HUES64 (cell line): ENCODE measurements around the gene TMC4.

Source experiments
- H3K27ac ChIP-seq: 2 replicates; pipeline ENCODE4 v1.7.0; 2013; ENCODE audit warnings: low read depth, low read length, inconsistent platforms
- H3K27me3 ChIP-seq: 2 replicates; pipeline ENCODE4 v1.6.1; 2013; ENCODE audit warnings: mild to moderate bottlenecking, low read length; ENCODE audit not compliant: insufficient read depth
- H3K36me3 ChIP-seq: 2 replicates; pipeline ENCODE4 v1.6.1; 2013; ENCODE audit warnings: mild to moderate bottlenecking, low read length; ENCODE audit not compliant: insufficient read depth
- H3K4me1 ChIP-seq: 2 replicates; pipeline ENCODE4 v1.6.1; 2013; ENCODE audit warnings: mild to moderate bottlenecking, low read length, moderate library complexity; ENCODE audit not compliant: insufficient read depth
- H3K4me3 ChIP-seq: 2 replicates; pipeline ENCODE4 v1.5.1; 2013; ENCODE audit warnings: mild to moderate bottlenecking, low read length, moderate library complexity
- H3K9ac ChIP-seq: 2 replicates; pipeline ENCODE4 v1.6.1; 2013; ENCODE audit warnings: mild to moderate bottlenecking, low read depth, low read length
- H3K9me3 ChIP-seq: 2 replicates; pipeline ENCODE4 v1.6.1; 2013; ENCODE audit warnings: low read depth, low read length; ENCODE audit not compliant: insufficient read depth
- WGBS: fragments of 150-250, 120-280 bp; methylation state at CpG from one replicate; pipeline ENCODE4 v1.1.7; 2013; ENCODE audit warnings: missing lambda C conversion rate; 5-methylcytosine and 5-hydroxymethylcytosine counted together

TMC4 gene

DNA sequence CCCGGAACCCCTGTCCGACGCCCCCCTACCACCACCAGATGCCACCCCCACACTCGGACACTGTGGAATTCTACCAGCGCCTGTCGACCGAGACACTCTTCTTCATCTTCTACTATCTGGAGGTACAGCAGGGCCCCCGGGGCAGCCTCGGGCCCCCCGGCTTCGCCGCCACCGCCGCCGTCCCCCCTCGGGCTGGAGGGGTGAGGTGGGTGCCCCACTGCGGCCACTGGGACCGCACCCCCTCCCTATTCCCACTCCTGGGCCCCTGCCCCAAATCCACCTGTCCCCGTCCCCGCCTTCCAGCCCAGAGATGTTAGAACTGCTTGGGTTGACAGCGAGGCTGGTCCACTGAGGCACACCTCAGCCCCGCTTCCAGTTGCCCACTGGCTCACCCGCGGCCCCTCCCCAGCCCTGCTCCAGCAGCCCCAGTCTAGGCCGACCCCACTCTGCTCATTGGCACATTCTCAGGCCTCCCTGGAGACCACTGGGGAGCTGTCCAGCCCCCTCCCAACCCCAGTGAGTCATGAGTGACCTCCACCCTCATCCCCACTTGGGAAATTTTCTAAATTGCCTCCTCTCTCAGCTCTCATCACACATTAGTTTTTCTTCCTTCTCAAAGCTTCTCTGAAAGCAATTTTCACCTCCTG is 20.0 kb downstream of the TMC4 start:
- H3K27ac ChIP-seq = no peak overlapping the region
- no peaks in the 10 kb centered on the region for H3K27me3 ChIP-seq
- H3K4me3 ChIP-seq = no peak overlapping the region
- peaks cover 86% of the 10 kb centered on the region for H3K36me3 ChIP-seq
- 92% methylated on average over 24 of the region's 25 CpGs for WGBS
- H3K4me1 ChIP-seq = no peaks in the 10 kb centered on the region
- no peak overlapping the region for H3K9ac ChIP-seq
- no peaks in the 10 kb centered on the region for H3K9me3 ChIP-seq

DNA sequence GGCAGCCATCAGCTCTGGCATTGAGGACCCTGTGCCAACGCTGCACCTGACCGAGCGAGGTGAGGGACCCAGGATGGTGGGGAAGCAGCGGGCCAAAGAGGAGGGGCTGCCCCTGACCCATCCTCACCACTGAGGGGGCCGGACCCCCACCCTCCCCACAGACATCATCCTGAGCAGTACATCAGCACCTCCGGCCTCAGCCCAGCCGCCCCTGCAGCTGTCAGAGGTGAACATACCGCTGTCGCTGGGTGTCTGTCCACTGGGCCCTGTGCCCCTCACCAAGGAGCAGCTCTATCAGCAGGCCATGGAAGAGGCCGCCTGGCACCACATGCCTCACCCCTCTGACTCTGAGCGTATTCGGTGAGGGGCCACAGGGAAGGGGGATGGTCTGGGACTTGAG is 20.7 kb downstream of the TMC4 start:
- H3K27me3 ChIP-seq = no peaks in the 10 kb centered on the region
- no peak overlapping the region for H3K4me3 ChIP-seq
- H3K4me1 ChIP-seq = no peaks in the 10 kb centered on the region
- peaks cover 92% of the 10 kb centered on the region for H3K36me3 ChIP-seq
- no peak overlapping the region for H3K9ac ChIP-seq
- no peak overlapping the region for H3K27ac ChIP-seq
- H3K9me3 ChIP-seq = no peaks in the 10 kb centered on the region
- 94% methylated on average over 12 of the region's 12 CpGs for WGBS

DNA sequence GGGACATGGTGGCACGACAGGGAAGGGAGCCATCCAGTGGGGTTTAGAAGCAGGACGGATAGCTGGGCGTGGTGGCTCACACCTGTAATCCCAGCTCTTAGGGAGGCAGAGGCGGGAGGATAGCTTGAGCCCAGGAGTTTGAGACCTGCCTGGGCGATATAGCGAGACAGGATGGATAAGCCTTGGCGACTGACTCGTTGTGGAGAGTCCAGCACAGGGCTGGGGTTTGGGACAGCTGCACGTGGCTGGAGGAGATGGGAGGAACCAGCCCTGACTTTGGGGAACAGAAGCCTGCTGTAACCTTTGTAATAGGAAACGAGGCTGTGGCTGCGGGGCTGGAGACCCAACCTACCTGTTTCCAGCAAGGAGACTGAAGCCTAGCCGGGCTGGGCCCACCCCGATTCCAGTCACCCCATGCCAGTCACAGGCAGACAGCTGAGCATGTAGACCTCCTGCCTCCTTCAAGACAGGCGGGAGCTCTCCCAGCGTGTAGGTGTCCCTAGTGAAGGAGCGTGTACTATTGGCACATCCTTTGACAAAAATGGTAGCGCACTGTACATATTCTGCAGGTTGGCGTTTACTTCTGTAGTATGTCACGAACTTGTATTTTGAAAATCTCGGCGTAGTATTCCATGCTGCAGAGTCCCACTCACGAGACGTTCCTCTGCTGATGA is 21.5 kb downstream of the TMC4 start:
- H3K4me3 ChIP-seq = no peak overlapping the region
- peaks cover 92% of the 10 kb centered on the region for H3K36me3 ChIP-seq
- WGBS = 93% methylated on average over 23 of the region's 23 CpGs
- no peak overlapping the region for H3K9ac ChIP-seq
- no peaks in the 10 kb centered on the region for H3K27me3 ChIP-seq
- H3K27ac ChIP-seq = no peak overlapping the region
- H3K9me3 ChIP-seq = no peaks in the 10 kb centered on the region
- H3K4me1 ChIP-seq = no peaks in the 10 kb centered on the region

- Histone ChIP-seq H3K36me3 (peaks cover 97% of the 10 kb centered on the region), H3K27ac (no peak overlapping the region), H3K4me3 (no peak overlapping the region), H3K27me3 (no peaks in the 10 kb centered on the region), H3K4me1 (no peaks in the 10 kb centered on the region), H3K9ac (no peak overlapping the region), H3K9me3 (no peaks in the 10 kb centered on the region)
- 92% methylated on average over 12 of the region's 12 CpGs for WGBS
Measured at GRCh38 chr19:54149021-54149812, 23.7 kb downstream of the TMC4 start.

DNA sequence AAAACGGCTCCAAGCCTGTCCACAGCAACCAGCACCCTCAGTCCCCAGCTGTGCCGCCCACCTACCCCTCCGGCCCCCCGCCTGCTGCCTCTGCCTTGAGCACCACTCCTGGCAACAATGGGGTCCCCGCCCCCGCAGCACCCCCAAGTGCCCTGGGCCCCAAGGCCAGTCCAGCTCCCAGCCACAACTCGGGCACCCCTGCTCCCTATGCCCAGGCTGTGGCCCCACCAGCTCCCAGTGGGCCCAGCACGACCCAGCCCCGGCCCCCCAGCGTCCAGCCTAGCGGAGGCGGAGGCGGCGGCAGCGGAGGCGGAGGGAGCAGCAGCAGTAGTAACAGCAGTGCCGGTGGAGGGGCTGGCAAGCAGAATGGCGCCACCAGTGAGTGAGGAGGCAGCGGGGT is 24.8 kb downstream of the TMC4 start:
- H3K36me3 ChIP-seq = peaks cover 97% of the 10 kb centered on the region

GRCh38 chr19:54147676-54148075 is 25.3 kb downstream of the TMC4 start:
- Histone ChIP-seq H3K9me3 (no peaks in the 10 kb centered on the region), H3K27ac (no peak overlapping the region), H3K27me3 (no peaks in the 10 kb centered on the region), H3K4me3 (no peak overlapping the region), H3K4me1 (no peaks in the 10 kb centered on the region), H3K9ac (no peak overlapping the region), H3K36me3 (peaks cover 97% of the 10 kb centered on the region)
- WGBS = 96% methylated on average over 3 of the region's 3 CpGs

More for the DNA sequence above, 24.8 kb downstream of the TMC4 start:
- H3K4me1 ChIP-seq = no peaks in the 10 kb centered on the region
- H3K9ac ChIP-seq = no peak overlapping the region
- no peak overlapping the region for H3K4me3 ChIP-seq
- no peak overlapping the region for H3K27ac ChIP-seq
- 92% methylated on average over 19 of the region's 19 CpGs for WGBS
- no peaks in the 10 kb centered on the region for H3K27me3 ChIP-seq
- no peaks in the 10 kb centered on the region for H3K9me3 ChIP-seq

DNA sequence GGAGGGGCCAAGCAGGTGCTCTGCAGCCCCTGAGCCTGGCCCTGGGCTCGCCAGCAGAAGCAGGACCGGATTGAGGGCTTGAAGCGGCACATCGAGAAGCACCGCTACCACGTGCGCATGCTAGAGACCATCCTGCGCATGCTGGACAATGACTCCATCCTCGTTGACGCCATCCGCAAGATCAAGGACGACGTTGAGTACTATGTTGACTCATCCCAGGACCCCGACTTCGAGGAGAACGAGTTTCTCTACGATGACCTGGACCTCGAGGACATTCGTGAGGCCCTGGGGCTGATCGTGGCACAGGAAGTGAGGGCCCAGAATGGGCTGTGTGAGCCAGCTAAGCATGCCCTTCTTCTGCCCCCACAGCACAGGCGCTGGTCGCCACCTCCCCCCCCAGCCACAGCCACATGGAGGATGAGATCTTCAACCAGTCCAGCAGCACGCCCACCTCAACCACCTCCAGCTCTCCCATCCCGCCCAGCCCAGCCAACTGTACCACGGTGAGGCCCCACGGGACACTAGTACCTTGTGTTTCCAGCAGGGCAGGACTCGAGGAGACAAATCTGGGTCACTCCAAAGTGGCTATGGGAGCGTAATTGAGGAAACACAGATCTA is 27.3 kb downstream of the TMC4 start:
- Histone ChIP-seq H3K36me3 (peaks cover 96% of the 10 kb centered on the region), H3K27ac (no peak overlapping the region), H3K4me1 (no peaks in the 10 kb centered on the region), H3K27me3 (no peaks in the 10 kb centered on the region), H3K4me3 (no peak overlapping the region), H3K9me3 (no peaks in the 10 kb centered on the region), H3K9ac (no peak overlapping the region)
- WGBS = 95% methylated on average over 28 of the region's 28 CpGs

DNA sequence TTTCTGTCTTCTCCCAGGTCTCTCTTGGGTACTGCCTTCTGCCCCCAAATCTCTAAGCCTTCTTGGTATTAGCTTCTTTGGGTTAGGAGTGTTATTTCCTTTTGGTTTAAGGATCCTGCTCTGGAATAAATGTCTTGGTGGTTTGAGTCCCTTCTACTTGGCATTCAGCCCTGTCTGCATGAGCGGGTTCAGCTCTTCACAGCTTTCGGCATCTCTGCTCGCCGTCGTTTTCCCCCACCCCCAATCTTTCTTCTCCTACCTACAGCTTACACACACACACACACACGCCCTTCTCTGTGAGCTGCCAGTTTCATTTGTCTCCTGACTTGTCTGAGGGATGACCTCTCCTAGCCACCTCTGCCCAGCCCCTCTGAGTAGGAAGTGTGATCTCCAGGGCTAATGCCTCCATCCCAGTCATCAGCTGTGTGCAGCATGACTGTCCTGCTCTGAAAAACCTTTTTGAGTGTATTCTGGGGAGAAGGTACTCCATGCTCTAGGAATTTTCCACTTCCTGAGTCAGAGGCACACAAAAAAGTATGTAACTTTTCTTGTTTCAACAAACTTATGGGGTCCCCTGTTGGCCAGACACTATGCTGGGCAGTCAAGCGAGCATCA is 30.7 kb downstream of the TMC4 start:
- 90% methylated on average over 7 of the region's 7 CpGs for WGBS
- Histone ChIP-seq H3K4me1 (no peaks in the 10 kb centered on the region), H3K4me3 (no peak overlapping the region), H3K36me3 (peaks cover 79% of the 10 kb centered on the region), H3K9me3 (no peaks in the 10 kb centered on the region), H3K27me3 (no peaks in the 10 kb centered on the region), H3K9ac (no peak overlapping the region), H3K27ac (no peak overlapping the region)

DNA sequence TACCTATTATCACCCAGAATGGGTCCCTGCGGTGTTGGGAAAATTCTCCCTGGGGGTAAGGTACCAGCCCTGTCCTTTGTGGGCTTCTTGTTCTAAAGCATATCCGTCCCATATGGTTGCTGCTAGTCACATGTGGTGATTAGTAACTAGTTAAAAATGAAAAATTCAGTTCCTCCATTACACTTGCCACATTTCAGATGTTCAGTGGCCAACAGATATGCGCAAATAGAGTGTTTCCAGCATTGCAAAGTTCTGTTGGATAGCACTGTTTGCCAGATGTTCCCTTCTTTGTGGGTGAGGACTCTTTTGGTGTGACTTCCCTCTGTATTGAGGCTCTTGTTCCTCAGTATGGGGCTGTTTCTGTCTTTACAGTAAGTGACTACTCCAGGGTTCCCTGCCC is 31.6 kb downstream of the TMC4 start:
- Histone ChIP-seq H3K9ac (no peak overlapping the region), H3K36me3 (peaks cover 69% of the 10 kb centered on the region), H3K9me3 (no peaks in the 10 kb centered on the region), H3K27ac (no peak overlapping the region), H3K4me1 (no peaks in the 10 kb centered on the region), H3K27me3 (no peaks in the 10 kb centered on the region), H3K4me3 (no peak overlapping the region)
- WGBS = 95% methylated on average over 3 of the region's 3 CpGs

GRCh38 chr19:54138489-54139256 is 34.3 kb downstream of the TMC4 start:
- peaks cover 1% of the 10 kb centered on the region; the same call in 1 of the 2 replicates for H3K9me3 ChIP-seq
- H3K9ac ChIP-seq = peak overlapping the region; percentile 92; the same call in 1 of the 2 replicates
- no peak overlapping the region for H3K27ac ChIP-seq
- H3K27me3 ChIP-seq = no peaks in the 10 kb centered on the region
- H3K4me1 ChIP-seq = no peaks in the 10 kb centered on the region
- WGBS = 41% methylated on average over 26 of the region's 31 CpGs
- peak overlapping the region; percentile 73 for H3K4me3 ChIP-seq
- peaks cover 43% of the 10 kb centered on the region for H3K36me3 ChIP-seq
